Left ventricle myocardium inferior (tissue), 1 donor: ENCODE data around the gene HSPA1L. TPM values are rescaled to one million over a fixed set of nuclear protein-coding genes. Genes with fewer than 3 reads are reported as not detected.

Experiments
- DNase-seq: peaks from one replicate; pipeline ENCODE4 v3.0.0-alpha.2; 2020
- H3K27ac ChIP-seq: fragments of 200-600 bp; replicated peaks from 2 replicates; pipeline ENCODE4 v1.8.0; 2021
- H3K27me3 ChIP-seq: fragments of 200-600 bp; 2 replicates; pipeline ENCODE4 v1.8.0; 2021; ENCODE audit warnings: low read depth
- H3K36me3 ChIP-seq: fragments of 200-600 bp; 2 replicates; pipeline ENCODE4 v1.8.0; 2021
- H3K4me1 ChIP-seq: fragments of 200-600 bp; 2 replicates; pipeline ENCODE4 v1.8.0; 2021
- H3K4me3 ChIP-seq: fragments of 200-600 bp; 2 replicates; pipeline ENCODE4 v1.8.0; 2021; ENCODE audit warnings: mild to moderate bottlenecking, moderate library complexity
- H3K9me3 ChIP-seq: fragments of 200-600 bp; replicated peaks from 2 replicates; pipeline ENCODE4 v1.8.0; 2021
- intact Hi-C: fragments of 100-400 bp; cut with micrococcal nuclease; formaldehyde crosslinking; loops from one replicate; pipeline ENCODE4 v1.11.0; 2022
- total RNA-seq: library from RNA; stranded (reverse); fragmentation: NEBNext Ultra II Directional; extraction: Animal tissue kit (Norgen Biotek cat#: 25700); gene quantifications from one replicate; pipeline ENCODE4 v1.2.1, GENCODE V29; 2021
- TF ChIP-seq, protein P1 (sequence below): fragments of 200-600 bp; IDR thresholded peaks from 2 replicates; pipeline ENCODE4 v1.8.0; 2021; ENCODE audit warnings: antibody characterized with exemption, mild to moderate bottlenecking, borderline replicate concordance
- donor health status: DM: no; HTN: yes; CAD: no; lungs with severe emphysema.

The HSPA1L gene
- total RNA-seq, 1 donor from 2014 or later = 2.2 TPM

DNA sequence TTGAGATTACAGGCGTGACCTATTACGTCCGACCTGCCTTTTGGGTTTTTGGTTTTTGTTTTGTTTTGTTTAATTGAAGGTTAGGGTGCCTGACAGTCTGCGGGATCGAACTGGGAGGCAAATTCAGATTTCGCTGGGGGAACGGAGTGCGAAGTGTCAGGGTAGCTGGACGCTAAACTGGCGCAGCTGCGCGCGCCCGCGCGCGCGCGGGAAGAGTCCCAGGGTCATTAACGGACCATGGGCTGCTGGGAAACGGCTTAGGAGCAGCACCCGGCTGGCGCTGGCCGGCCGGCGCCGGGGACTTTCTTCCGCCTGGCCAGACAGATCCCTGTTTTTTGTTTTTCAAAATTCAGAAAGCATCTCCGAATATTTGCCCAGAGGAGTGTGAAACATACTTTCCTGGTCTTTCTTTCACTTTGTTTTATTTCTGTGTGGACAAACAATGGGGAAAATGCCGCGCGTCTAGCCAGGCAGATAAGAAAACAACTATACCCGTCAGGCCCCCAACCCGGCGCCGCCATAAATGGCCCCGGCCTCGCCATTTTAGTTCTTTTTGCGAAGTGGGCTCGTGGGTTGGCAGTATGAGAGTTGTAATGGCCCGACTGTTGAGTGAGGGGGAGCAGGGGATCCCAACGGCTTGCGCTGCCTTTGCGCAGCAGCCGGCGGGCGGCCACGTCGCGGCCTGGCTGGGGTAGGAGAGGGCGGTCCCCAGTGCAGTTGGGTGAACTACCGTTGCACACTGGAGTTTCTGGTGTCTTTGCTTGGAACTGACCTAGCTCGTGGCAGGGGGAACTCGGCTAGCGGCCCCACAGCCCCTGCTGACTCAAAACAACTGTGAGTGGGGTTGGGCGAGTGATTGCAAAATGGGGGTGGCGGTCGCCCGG is 19.5 kb upstream of the HSPA1L start:
- no peaks in the 10 kb centered on the region for H3K27me3 ChIP-seq
- intact Hi-C loops = no loop called here
- peaks cover 31% of the 10 kb centered on the region for H3K36me3 ChIP-seq
- H3K4me3 ChIP-seq = peak overlapping the region; percentile 99
- H3K9me3 ChIP-seq = no peaks in the 10 kb centered on the region
- TF ChIP-seq, protein P1, sequence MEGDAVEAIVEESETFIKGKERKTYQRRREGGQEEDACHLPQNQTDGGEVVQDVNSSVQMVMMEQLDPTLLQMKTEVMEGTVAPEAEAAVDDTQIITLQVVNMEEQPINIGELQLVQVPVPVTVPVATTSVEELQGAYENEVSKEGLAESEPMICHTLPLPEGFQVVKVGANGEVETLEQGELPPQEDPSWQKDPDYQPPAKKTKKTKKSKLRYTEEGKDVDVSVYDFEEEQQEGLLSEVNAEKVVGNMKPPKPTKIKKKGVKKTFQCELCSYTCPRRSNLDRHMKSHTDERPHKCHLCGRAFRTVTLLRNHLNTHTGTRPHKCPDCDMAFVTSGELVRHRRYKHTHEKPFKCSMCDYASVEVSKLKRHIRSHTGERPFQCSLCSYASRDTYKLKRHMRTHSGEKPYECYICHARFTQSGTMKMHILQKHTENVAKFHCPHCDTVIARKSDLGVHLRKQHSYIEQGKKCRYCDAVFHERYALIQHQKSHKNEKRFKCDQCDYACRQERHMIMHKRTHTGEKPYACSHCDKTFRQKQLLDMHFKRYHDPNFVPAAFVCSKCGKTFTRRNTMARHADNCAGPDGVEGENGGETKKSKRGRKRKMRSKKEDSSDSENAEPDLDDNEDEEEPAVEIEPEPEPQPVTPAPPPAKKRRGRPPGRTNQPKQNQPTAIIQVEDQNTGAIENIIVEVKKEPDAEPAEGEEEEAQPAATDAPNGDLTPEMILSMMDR = no peak
- DNase-seq = peak; percentile 90
- peak overlapping the region; percentile 97 for H3K27ac ChIP-seq
- H3K4me1 ChIP-seq = peaks cover 74% of the 10 kb centered on the region

DNA sequence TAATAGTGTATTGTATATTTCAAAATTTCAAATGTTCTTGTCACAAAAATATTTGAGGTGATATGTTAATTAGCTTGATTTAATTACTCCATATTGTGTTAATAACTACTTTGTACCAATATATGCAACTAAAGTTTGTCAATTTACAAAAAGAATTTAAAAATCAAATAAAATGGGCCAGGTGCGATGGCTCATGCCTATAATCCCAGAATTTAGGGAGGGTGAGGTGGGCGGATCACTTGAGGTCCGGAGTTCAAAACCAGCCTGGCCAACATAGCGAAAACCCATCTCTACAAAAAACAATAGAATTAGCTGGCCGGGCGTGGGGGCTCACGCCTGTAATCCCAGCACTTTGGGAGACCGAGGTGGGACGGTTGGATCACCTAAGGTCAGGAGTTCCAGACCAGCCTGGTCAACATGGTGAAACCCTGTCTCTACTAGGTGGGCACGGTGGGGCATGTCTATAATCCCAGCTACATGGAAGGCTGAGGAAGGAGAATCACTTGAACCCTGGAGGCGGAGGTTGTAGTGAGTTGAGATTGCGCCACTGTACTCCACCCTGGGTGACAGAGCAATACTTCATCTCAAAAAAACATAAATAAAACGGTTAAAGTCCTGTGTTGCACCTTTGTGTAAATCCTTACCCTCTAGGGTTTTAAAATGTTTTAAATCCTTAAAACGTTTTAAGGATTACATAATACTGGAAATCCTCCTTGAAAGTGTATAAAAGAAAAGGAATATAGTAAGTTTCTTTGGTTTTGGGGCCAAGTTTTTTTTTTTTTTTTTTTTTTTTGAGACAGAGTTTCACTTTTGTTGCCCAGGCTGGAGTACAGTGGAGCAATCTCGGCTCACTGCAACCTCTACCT is 16.5 kb upstream of the HSPA1L start:
- Histone ChIP-seq H3K4me3 (peak overlapping the region; percentile 84), H3K9me3 (no peaks in the 10 kb centered on the region), H3K27me3 (no peaks in the 10 kb centered on the region), H3K36me3 (peaks cover under 1% of the 10 kb centered on the region), H3K4me1 (peaks cover 51% of the 10 kb centered on the region), H3K27ac (peak overlapping the region; percentile 97)
- TF ChIP-seq, protein P1 = no peak
- DNase-seq = no peak
- intact Hi-C loops = no loop called here

DNA sequence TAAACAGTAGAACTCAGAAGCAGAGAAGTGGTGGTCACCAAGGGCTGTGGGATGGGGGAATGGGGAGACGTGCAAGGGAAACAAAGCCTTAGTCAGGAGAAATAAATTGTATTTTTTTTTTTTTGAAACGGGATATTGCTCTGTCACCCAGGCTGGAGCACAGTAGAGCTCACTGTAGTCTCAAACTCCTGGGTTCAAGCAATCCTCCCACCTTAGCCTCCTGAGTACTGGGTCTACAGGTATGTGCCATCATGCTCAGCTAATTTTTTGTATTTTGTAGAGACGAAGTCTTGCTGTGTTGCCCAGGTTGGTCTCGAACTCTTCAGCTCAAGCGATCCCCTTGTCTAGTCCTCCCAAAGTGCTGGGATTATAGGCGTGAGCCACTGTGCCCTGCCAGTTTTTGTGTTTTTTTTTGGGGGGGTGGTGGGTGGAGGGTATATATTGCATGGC is 15.8 kb upstream of the HSPA1L start:
- peak overlapping the region; percentile 84 for H3K4me3 ChIP-seq
- intact Hi-C loops = no loop called here
- no peaks in the 10 kb centered on the region for H3K27me3 ChIP-seq
- no peaks in the 10 kb centered on the region for H3K36me3 ChIP-seq
- TF ChIP-seq, protein P1 = no peak
- DNase-seq = no peak
- peak overlapping the region; percentile 67 for H3K27ac ChIP-seq
- peaks cover 51% of the 10 kb centered on the region for H3K4me1 ChIP-seq
- no peaks in the 10 kb centered on the region for H3K9me3 ChIP-seq

DNA sequence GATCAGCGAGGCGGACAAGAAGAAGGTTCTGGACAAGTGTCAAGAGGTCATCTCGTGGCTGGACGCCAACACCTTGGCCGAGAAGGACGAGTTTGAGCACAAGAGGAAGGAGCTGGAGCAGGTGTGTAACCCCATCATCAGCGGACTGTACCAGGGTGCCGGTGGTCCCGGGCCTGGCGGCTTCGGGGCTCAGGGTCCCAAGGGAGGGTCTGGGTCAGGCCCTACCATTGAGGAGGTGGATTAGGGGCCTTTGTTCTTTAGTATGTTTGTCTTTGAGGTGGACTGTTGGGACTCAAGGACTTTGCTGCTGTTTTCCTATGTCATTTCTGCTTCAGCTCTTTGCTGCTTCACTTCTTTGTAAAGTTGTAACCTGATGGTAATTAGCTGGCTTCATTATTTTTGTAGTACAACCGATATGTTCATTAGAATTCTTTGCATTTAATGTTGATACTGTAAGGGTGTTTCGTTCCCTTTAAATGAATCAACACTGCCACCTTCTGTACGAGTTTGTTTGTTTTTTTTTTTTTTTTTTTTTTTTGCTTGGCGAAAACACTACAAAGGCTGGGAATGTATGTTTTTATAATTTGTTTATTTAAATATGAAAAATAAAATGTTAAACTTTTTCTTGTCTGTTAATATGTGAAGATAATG is 14.7 kb upstream of the HSPA1L start:
- no peaks in the 10 kb centered on the region for H3K36me3 ChIP-seq
- TF ChIP-seq, protein P1 = peak; percentile 51
- peaks cover 49% of the 10 kb centered on the region for H3K4me1 ChIP-seq
- H3K9me3 ChIP-seq = no peaks in the 10 kb centered on the region
- peak overlapping the region; percentile 84 for H3K4me3 ChIP-seq
- peak overlapping the region; percentile 67 for H3K27ac ChIP-seq
- intact Hi-C loops = no loop called here
- H3K27me3 ChIP-seq = no peaks in the 10 kb centered on the region
- DNase-seq = no peak
